LNCaP clone FGC (cell line): Measurements from ENCODE around the gene VWA3A.
"Not testable (repeated sequence)": the region's sequence is repeated elsewhere in the genome, so short reads cannot be mapped to it uniquely, and the experiment has no call there.

Experiments
- DNase-seq: peaks from one replicate; pipeline ENCODE4 v3.0.0-alpha.2; 2011; ENCODE audit warnings: low read depth
- H3K4me3 ChIP-seq: 2 replicates; pipeline ENCODE4 v1.5.1; 2011; ENCODE audit warnings: mild to moderate bottlenecking, low read depth, low read length, control low read depth
- TF ChIP-seq, protein P1 (sequence below): IDR thresholded peaks from 2 replicates; pipeline ENCODE4 v1.5.1; 2012; ENCODE audit warnings: mild to moderate bottlenecking; ENCODE audit not compliant: control insufficient read depth, insufficient read depth; ENCODE audit errors: extremely low read depth

The VWA3A gene, protein sequence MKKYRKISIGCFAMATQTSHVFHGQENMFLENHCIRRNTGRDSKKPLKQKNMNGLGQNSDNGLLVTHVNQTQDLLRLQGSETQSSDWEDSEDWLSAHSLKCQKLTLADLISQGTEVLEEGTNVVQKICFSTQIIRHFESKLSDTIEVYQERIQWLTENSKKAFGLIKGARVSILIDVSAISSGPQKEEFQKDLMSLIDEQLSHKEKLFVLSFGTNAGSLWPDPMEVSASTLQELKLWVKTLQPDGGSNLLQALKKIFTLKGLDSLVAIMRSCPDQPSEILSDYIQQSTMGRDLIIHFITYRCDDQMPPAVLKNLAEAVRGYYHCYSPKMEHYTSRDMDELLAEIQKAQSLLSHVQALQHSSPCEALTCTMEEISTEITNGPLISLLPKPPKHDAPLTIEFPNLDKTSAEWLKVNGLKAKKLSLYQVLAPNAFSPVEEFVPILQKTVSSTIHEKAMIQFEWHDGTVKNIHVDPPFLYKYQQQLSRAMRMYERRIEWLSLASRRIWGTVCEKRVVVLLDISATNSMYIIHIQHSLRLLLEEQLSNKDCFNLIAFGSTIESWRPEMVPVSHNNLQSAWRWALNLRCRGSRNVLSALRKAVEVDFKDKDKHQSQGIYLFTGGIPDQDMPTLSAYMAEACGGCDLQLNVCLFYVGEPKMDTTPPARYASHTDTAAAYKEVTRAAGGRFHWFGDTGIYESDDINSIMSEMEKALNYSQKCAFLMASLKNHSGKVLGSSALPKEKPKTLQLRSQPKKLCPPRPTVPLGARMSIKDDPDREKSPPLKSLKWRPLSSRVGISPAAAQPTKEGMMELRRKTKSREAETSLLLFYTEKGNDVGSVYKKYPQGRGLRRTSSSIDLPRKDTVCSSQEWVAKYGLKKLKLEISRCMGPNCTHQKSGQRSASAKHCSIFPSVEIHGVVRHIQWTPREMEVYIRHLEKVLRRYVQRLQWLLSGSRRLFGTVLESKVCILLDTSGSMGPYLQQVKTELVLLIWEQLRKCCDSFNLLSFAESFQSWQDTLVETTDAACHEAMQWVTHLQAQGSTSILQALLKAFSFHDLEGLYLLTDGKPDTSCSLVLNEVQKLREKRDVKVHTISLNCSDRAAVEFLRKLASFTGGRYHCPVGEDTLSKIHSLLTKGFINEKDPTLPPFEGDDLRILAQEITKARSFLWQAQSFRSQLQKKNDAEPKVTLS

DNA sequence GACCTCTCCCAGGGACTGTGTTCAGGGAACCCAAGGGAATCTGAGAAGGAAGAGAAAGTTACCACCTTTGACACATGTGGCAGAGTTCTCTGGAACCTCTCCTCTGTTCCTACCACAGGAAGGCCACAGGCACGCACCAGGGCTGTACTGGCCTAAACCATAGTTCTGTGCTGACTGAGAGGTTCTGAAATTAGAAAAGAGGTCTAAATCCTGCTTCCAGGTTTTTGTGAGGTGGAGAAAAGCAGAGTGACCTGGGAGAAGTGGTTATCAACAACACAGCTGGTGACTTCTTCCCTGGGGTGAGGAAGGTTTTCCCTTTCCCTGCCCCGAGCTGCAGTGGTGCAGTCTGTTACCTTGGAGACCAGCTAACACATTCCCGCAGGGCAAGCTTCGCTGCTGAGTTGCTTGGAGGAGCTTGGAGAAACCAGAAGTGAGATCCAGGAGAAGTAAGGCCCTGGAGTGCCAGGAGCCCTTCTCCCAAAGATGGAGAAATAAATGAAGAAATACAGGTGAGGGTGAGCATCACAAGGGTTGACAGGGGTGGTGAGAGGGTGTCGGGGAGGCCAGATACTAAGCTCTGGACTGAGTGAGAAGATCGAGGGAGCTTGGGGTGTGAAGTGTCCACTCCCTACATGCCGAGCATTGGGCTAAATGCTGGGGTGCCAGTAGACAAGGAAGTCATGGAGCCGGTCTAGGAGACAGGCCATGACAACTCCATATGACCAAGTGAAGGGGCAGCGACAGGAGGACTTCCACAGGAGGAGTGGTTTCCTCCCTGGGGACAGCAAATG lies at the start of gene VWA3A:
TSS of gene VWA3A (plus strand) at position 399 of the 791 bp plus-strand sequence. CDS start at position 496, 97 bp downstream.
- peak; percentile 37 for DNase-seq
- H3K4me3 ChIP-seq: no peak within 1 kb of the TSS
- TF ChIP-seq, protein P1, sequence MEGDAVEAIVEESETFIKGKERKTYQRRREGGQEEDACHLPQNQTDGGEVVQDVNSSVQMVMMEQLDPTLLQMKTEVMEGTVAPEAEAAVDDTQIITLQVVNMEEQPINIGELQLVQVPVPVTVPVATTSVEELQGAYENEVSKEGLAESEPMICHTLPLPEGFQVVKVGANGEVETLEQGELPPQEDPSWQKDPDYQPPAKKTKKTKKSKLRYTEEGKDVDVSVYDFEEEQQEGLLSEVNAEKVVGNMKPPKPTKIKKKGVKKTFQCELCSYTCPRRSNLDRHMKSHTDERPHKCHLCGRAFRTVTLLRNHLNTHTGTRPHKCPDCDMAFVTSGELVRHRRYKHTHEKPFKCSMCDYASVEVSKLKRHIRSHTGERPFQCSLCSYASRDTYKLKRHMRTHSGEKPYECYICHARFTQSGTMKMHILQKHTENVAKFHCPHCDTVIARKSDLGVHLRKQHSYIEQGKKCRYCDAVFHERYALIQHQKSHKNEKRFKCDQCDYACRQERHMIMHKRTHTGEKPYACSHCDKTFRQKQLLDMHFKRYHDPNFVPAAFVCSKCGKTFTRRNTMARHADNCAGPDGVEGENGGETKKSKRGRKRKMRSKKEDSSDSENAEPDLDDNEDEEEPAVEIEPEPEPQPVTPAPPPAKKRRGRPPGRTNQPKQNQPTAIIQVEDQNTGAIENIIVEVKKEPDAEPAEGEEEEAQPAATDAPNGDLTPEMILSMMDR: no peak

DNA sequence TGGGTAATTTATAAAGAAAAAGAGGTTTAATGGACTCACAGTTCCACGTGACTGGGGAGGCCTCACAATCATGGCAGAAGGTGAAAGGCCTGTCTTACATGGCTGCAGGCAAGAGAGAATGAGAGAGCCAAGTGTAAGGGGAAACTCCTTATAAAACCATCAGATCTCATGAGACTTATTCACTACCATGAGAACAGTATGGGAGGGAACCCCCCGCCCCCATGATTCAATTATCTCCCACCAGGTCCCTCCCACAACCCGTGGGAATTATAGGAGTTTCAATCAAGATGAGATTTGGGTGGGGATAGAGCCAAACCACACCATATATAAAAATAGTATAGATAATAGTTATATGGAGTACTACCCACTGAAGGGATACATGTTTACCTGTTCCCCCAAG lies 48.5 kb upstream of the VWA3A start:
- not testable (repeated sequence) for DNase-seq

DNA sequence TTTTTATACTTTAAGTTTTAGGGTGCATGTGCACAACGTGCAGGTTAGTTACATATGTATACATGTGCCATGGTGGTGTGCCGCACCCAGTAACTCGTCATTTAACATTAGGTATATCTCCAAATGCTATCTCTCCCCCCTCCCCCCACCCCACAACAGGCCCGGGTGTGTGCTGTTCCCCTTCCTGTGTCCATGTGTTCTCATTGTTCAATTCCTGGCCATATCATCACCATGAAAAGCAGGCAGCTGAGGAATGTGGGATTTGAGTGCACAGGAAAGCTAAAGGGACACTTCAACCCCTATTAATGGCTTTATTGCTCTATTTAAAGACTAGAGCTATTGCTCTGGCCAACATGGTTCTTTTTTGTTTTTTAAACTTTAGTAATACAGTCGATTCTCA lies 46.5 kb upstream of the VWA3A start:
- H3K4me3 ChIP-seq: not testable (repeated sequence)
- DNase-seq: peak; percentile 32

More for the DNA sequence above, 48.5 kb upstream of the VWA3A start:
- H3K4me3 ChIP-seq: not testable (repeated sequence)

DNA sequence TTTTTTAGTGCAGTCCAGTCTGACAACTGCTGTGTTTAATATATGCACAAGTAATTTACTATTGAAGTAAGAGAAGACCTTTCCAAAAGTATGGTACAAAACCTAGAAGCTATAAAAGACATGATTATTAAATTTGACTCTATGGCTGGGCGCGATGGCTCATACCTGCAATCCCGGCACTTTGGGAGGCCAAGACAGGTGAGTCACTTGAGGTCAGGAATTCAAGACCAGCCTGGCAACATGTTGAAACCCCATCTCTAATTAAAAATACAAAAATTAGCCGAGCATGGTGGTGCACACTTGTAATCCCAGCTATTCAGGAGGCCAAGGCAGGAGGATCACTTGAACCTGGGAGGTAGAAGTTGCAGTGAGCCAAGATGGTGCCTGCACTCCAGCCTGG lies 41.4 kb upstream of the VWA3A start:
- DNase-seq: no peak
- TF ChIP-seq, protein P1: no peak
- no peak overlapping the region for H3K4me3 ChIP-seq

DNA sequence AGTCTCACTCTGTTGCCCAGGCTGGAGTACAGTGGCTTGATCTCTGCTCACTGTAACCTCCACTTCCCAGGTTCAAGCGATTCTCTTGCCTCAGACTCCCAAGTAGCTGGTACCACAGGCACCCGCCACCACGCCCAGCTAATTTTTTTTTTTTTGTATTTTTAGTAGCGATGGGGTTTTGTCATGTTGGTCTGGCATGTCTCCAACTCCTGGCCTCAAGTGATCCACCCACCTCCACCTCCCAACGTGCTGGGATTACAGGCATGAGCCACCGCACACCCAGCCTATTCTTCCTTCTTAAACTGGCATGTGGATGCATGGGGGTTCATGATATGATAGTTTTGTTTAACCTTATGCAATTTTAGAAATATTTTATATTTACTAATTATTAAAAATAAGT lies 39.4 kb upstream of the VWA3A start:
- no peak overlapping the region for H3K4me3 ChIP-seq
- no peak for DNase-seq
- TF ChIP-seq, protein P1: no peak

DNA sequence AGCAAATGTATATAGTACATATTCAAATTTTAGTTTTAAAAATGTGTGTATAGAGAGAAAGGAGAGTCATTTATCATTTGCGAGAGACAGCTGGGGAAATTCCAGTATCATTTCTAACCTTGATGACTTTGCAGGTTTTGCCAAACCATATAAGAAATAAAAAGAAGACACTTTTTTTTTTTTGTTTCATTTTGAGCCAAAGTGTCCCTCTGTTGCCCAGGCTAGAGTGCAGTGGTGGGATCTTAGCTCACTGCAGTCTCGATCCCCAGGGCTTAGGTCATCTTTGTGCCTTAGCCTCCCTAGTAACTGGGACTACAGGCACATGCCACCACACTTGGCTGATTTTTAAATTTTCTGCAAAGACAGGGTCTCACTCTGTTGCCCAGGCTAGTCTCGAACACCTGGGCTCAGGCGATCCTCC lies 38.4 kb upstream of the VWA3A start:
- no peak overlapping the region for H3K4me3 ChIP-seq
- TF ChIP-seq, protein P1: no peak
- DNase-seq: no peak

DNA sequence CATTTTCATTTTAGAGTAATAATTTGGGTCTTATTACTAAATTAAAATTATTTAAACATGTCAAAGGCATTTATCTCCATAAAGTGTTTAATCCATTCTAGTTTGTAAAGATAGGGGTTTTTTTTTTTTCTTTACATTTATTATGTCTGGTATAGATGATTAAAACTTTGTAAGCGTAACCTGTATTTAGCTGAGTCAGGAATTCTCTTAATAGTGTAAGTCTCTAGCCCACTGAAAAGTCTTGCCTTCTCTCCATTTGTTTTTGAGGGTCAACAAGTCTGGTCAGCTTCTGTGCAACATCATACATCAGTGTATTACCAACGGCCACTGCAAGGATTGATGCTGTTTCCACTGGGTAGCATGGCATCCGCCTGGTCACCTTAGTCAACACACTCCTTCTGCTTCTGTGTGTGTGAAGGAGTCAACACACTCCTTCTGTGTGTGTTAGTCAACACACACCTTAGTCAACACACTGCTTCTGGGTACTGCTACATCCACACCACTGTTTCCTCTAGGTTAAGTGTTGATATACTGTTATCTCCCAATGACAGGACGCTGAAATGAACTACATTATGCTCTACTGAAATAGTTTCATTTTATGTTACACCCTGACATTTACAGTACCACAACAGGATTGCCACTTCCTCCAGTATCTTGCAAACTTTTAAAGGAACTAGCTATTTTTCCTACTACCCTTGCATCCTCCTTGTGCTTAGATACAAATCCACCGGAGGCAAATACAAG lies 37.3 kb upstream of the VWA3A start:
- no peak overlapping the region for H3K4me3 ChIP-seq
- DNase-seq: no peak
- TF ChIP-seq, protein P1: no peak
